GM12878 (cell line): ENCODE results near the gene MGRN1. TPM values are rescaled to one million over a fixed set of nuclear protein-coding genes. Genes with fewer than 3 reads are reported as not detected.
A peak's percentile ranks its signal among the peaks of the same experiment; 100 is the strongest.

Experiments
- BRCA1 ChIP-seq: IDR thresholded peaks from 2 replicates; pipeline ENCODE4 v1.6.1; 2011; ENCODE audit warnings: low read depth, low read length, improper control_type of control experiment
- CHD2 ChIP-seq: IDR thresholded peaks from 2 replicates; pipeline ENCODE4 v1.6.1; 2011; ENCODE audit warnings: low read depth, low read length, improper control_type of control experiment, borderline replicate concordance
- GABPA ChIP-seq: IDR thresholded peaks from 2 replicates; pipeline ENCODE4 v1.6.1; 2014; ENCODE audit warnings: antibody characterized with exemption, low read depth, mild to moderate bottlenecking, inconsistent platforms
- GATAD2B ChIP-seq: fragments of 450-650 bp; conservative IDR thresholded peaks from 2 replicates; pipeline ENCODE4 v1.6.1; 2017; ENCODE audit warnings: low read depth, mild to moderate bottlenecking, moderate library complexity
- HCFC1 ChIP-seq: fragments of 150-350 bp; IDR thresholded peaks from 2 replicates; pipeline ENCODE4 v1.6.1; 2014; ENCODE audit warnings: low read length
- NR2F1 ChIP-seq: fragments of 450-650 bp; conservative IDR thresholded peaks from 2 replicates; pipeline ENCODE4 v1.6.1; 2017; ENCODE audit warnings: mild to moderate bottlenecking
- RAD21 ChIP-seq: IDR thresholded peaks from 2 replicates; pipeline ENCODE4 v1.6.1; 2011; ENCODE audit warnings: mild to moderate bottlenecking, low read depth, low read length, moderate library complexity; ENCODE audit not compliant: insufficient read depth
- RELA ChIP-seq: fragments of 450-650 bp; IDR thresholded peaks from 2 replicates; pipeline ENCODE4 v1.8.0; 2014; ENCODE audit warnings: borderline replicate concordance; ENCODE audit not compliant: partially characterized antibody
- RFX5 ChIP-seq: IDR thresholded peaks from 2 replicates; pipeline ENCODE4 v1.6.1; 2011; ENCODE audit warnings: low read depth, low read length, improper control_type of control experiment
- TCF12 ChIP-seq: IDR thresholded peaks from 2 replicates; pipeline ENCODE4 v1.6.1; 2011; ENCODE audit warnings: low read depth, mild to moderate bottlenecking, low read length
- TCF7 ChIP-seq: IDR thresholded peaks from 2 replicates; pipeline ENCODE4 v1.6.1; 2014; ENCODE audit warnings: antibody characterized with exemption, borderline replicate concordance
- ZBTB33 ChIP-seq: fragments of 450-650 bp; IDR thresholded peaks from 2 replicates; pipeline ENCODE4 v1.6.1; 2017; ENCODE audit warnings: mild to moderate bottlenecking
- polyA plus RNA-seq, 11 experiments: library from polyadenylated mRNA; depleted of rRNA in 4 of 11; unstranded in 6 of 11; stranded (reverse) in 5 of 11; fragments of >200 nt; fragmentation: Nextera tagmentation in 4 of 11; fragmentation: Illumina TruSeq in 1 of 11; extraction: Ambion mirVana in 4 of 11; extraction: Trizol in 1 of 11; gene quantifications; 1 replicate in 1 of 11; 2 replicates in 10 of 11; pipeline versions ENCODE4 v1.2.1 to v1.2.3, GENCODE V29; 2011 to 2016; ENCODE audit warnings: inconsistent platforms in 2 of 11, missing spikeins in 2 of 11, low read depth in 1 of 11
- total RNA-seq, 4 experiments: library from RNA; depleted of rRNA in 3 of 4; stranded (reverse); fragments of >200 nt in 3 of 4; fragmentation: Illumina TruSeq in 1 of 4; extraction: Trizol in 1 of 4; gene quantifications; 2 replicates each; pipeline versions ENCODE4 v1.2.1 to v1.2.3, GENCODE V29; 2013 to 2021
- TF ChIP-seq, protein P1 (sequence below): fragments of 450-650 bp; IDR thresholded peaks from 2 replicates; pipeline ENCODE4 v1.6.1; 2017; ENCODE audit warnings: mild to moderate bottlenecking, moderate library complexity
- TF ChIP-seq, protein P2 (sequence below): fragments of 450-650 bp; IDR thresholded peaks from 2 replicates; pipeline ENCODE4 v1.6.1; 2017; ENCODE audit warnings: mild to moderate bottlenecking, moderate library complexity

Gene MGRN1
- total and polyA plus RNA-seq, 10 of the 15 experiments (the other 5 are each of a cell fraction or from before 2014, with no cell fraction given): 0.35 to 86.7 (median 14.6) TPM

- TF ChIP-seq, protein P1, sequence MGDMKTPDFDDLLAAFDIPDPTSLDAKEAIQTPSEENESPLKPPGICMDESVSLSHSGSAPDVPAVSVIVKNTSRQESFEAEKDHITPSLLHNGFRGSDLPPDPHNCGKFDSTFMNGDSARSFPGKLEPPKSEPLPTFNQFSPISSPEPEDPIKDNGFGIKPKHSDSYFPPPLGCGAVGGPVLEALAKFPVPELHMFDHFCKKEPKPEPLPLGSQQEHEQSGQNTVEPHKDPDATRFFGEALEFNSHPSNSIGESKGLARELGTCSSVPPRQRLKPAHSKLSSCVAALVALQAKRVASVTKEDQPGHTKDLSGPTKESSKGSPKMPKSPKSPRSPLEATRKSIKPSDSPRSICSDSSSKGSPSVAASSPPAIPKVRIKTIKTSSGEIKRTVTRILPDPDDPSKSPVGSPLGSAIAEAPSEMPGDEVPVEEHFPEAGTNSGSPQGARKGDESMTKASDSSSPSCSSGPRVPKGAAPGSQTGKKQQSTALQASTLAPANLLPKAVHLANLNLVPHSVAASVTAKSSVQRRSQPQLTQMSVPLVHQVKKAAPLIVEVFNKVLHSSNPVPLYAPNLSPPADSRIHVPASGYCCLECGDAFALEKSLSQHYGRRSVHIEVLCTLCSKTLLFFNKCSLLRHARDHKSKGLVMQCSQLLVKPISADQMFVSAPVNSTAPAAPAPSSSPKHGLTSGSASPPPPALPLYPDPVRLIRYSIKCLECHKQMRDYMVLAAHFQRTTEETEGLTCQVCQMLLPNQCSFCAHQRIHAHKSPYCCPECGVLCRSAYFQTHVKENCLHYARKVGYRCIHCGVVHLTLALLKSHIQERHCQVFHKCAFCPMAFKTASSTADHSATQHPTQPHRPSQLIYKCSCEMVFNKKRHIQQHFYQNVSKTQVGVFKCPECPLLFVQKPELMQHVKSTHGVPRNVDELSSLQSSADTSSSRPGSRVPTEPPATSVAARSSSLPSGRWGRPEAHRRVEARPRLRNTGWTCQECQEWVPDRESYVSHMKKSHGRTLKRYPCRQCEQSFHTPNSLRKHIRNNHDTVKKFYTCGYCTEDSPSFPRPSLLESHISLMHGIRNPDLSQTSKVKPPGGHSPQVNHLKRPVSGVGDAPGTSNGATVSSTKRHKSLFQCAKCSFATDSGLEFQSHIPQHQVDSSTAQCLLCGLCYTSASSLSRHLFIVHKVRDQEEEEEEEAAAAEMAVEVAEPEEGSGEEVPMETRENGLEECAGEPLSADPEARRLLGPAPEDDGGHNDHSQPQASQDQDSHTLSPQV: no peak
- TF ChIP-seq ZBTB33: no peak
- peak; percentile 18; the same call in 1 of the 2 replicates for TF ChIP-seq CHD2
- TF ChIP-seq HCFC1: no peak
- TF ChIP-seq BRCA1: no peak
- TF ChIP-seq, protein P2, sequence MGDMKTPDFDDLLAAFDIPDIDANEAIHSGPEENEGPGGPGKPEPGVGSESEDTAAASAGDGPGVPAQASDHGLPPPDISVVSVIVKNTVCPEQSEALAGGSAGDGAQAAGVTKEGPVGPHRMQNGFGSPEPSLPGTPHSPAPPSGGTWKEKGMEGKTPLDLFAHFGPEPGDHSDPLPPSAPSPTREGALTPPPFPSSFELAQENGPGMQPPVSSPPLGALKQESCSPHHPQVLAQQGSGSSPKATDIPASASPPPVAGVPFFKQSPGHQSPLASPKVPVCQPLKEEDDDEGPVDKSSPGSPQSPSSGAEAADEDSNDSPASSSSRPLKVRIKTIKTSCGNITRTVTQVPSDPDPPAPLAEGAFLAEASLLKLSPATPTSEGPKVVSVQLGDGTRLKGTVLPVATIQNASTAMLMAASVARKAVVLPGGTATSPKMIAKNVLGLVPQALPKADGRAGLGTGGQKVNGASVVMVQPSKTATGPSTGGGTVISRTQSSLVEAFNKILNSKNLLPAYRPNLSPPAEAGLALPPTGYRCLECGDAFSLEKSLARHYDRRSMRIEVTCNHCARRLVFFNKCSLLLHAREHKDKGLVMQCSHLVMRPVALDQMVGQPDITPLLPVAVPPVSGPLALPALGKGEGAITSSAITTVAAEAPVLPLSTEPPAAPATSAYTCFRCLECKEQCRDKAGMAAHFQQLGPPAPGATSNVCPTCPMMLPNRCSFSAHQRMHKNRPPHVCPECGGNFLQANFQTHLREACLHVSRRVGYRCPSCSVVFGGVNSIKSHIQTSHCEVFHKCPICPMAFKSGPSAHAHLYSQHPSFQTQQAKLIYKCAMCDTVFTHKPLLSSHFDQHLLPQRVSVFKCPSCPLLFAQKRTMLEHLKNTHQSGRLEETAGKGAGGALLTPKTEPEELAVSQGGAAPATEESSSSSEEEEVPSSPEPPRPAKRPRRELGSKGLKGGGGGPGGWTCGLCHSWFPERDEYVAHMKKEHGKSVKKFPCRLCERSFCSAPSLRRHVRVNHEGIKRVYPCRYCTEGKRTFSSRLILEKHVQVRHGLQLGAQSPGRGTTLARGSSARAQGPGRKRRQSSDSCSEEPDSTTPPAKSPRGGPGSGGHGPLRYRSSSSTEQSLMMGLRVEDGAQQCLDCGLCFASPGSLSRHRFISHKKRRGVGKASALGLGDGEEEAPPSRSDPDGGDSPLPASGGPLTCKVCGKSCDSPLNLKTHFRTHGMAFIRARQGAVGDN: no peak
- TF ChIP-seq TCF12: peak; percentile 67
- peak; percentile 74; the same call in 1 of the 2 replicates for TF ChIP-seq GATAD2B
- 0 out of 2 replicates have a peak, but pooled peaks have one; percentile 20 for TF ChIP-seq RFX5
- TF ChIP-seq GABPA: no peak
- TF ChIP-seq RAD21: no peak
- 0 out of 2 replicates have a peak, but pooled peaks have one; percentile 32 for TF ChIP-seq NR2F1
- no peak for TF ChIP-seq TCF7
- no peak for TF ChIP-seq RELA
Observed at GRCh38 chr16:4693956-4694641, 69.5 kb downstream of the MGRN1 start (continued).
